ENCODE data around the gene AAK1. TPM values are rescaled to one million over a fixed set of nuclear protein-coding genes. Genes with fewer than 3 reads are reported as not detected.

The AAK1 gene
- total and polyA plus RNA-seq, 2 experiments from 2014 or later, result 39.0 to 52.4 TPM

DNA sequence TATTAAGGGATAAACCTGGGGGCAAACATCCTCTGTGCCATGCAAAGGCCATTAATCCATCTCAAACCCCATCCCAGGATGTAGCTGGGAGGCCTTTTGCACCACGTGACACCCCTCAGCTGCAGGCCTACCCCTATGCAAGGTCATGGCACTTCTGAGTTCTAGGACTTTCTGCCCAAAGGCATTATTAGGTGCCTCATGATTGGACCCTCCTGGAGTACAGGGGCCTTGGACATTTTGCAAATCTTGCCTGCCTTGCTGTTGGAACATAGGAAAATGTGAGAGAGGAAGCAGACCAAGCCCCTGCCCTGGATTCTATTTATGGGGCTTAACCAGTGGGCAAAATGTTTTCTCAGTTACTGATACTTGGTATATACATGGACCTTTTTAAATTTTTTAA is 162.1 kb downstream of the AAK1 start:
- Mint-ChIP-seq H3K4me3 (no peak overlapping the region), H3K27ac (no peak overlapping the region), H3K9me3 (no peaks in the 10 kb centered on the region), H3K36me3 (ENCODE audit: low read depth) (no peaks in the 10 kb centered on the region), H3K27me3 (ENCODE audit: insufficient read depth, low read depth, poor library complexity) (no peaks in the 10 kb centered on the region), H3K4me1 (peaks cover 8% of the 10 kb centered on the region)
- H3K79me2 ChIP-seq (replicated peaks; ENCODE audit: insufficient read depth), result no peaks in the 10 kb centered on the region
- H3K27ac ChIP-seq (ENCODE audit: low read depth), result no peak overlapping the region
- no peaks in the 10 kb centered on the region for H4K20me1 ChIP-seq (replicated peaks; ENCODE audit: insufficient read depth)
- H3K4me2 ChIP-seq, result no peak overlapping the region
- no peak for ATAC-seq
- no peak for DNase-seq (ENCODE audit: low spot score)
- H3F3A ChIP-seq (replicated peaks; ENCODE audit: low read depth), result no peaks in the 10 kb centered on the region
- H3K27me3 ChIP-seq (ENCODE audit: insufficient read depth), result no peaks in the 10 kb centered on the region
- no peak overlapping the region for H3K4me3 ChIP-seq
- no peak for TF ChIP-seq STAT1 (IDR thresholded peaks at IDR 0.05; ENCODE audit: unreplicated experiment)
- no peaks in the 10 kb centered on the region for H3K4me1 ChIP-seq (ENCODE audit: insufficient read depth)
- H3K9me2 ChIP-seq (ENCODE audit: insufficient read depth), result no peaks in the 10 kb centered on the region
- no peak overlapping the region for H2AFZ ChIP-seq
- no peaks in the 10 kb centered on the region for H3K36me3 ChIP-seq (ENCODE audit: insufficient read depth)

DNA sequence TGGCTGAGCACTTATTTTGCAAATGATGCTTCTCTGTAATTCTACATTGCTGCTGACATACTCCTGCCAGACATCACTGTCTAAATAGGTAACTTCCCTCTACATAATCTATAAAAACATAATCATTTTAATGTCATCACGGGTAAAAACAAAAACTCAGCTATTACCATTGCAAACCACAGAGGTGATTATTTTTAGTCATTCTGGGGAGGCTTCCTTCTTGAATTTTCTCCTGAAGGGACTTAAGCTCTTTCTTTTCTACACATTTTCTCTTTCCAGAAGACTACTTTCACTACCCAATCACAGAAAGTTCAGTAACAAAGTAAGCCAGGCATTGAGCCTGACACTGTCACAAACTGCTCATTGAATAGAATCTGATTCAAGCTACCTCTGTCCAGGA is 165.9 kb downstream of the AAK1 start:
- DNase-seq (ENCODE audit: low spot score) (no peak), ATAC-seq (no peak)
- Histone ChIP-seq H3K27me3 (ENCODE audit: insufficient read depth) (no peaks in the 10 kb centered on the region), H3K9me2 (ENCODE audit: insufficient read depth) (no peaks in the 10 kb centered on the region), H3K4me1 (ENCODE audit: insufficient read depth) (no peaks in the 10 kb centered on the region), H3K36me3 (ENCODE audit: insufficient read depth) (no peaks in the 10 kb centered on the region), H2AFZ (no peak overlapping the region), H3F3A (replicated peaks; ENCODE audit: low read depth) (no peaks in the 10 kb centered on the region), H3K79me2 (replicated peaks; ENCODE audit: insufficient read depth) (no peaks in the 10 kb centered on the region), H4K20me1 (replicated peaks; ENCODE audit: insufficient read depth) (no peaks in the 10 kb centered on the region), H3K4me2 (no peak overlapping the region), H3K4me3 (no peak overlapping the region), H3K27ac (ENCODE audit: low read depth) (no peak overlapping the region)
- H3K4me1 Mint-ChIP-seq, result peaks cover 14% of the 10 kb centered on the region
- no peak overlapping the region for H3K27ac Mint-ChIP-seq
- no peaks in the 10 kb centered on the region for H3K9me3 Mint-ChIP-seq
- no peaks in the 10 kb centered on the region for H3K36me3 Mint-ChIP-seq (ENCODE audit: low read depth)
- H3K27me3 Mint-ChIP-seq (ENCODE audit: insufficient read depth, low read depth, poor library complexity), result no peaks in the 10 kb centered on the region
- no peak overlapping the region for H3K4me3 Mint-ChIP-seq
- TF ChIP-seq STAT1 (IDR thresholded peaks at IDR 0.05; ENCODE audit: unreplicated experiment), result no peak
- TF ChIP-seq, protein P1, sequence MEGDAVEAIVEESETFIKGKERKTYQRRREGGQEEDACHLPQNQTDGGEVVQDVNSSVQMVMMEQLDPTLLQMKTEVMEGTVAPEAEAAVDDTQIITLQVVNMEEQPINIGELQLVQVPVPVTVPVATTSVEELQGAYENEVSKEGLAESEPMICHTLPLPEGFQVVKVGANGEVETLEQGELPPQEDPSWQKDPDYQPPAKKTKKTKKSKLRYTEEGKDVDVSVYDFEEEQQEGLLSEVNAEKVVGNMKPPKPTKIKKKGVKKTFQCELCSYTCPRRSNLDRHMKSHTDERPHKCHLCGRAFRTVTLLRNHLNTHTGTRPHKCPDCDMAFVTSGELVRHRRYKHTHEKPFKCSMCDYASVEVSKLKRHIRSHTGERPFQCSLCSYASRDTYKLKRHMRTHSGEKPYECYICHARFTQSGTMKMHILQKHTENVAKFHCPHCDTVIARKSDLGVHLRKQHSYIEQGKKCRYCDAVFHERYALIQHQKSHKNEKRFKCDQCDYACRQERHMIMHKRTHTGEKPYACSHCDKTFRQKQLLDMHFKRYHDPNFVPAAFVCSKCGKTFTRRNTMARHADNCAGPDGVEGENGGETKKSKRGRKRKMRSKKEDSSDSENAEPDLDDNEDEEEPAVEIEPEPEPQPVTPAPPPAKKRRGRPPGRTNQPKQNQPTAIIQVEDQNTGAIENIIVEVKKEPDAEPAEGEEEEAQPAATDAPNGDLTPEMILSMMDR (conservative IDR thresholded peaks at IDR 0.05; ENCODE audit: low read depth in 2 of 2), result no peak
- no peak for TF ChIP-seq CREB1 (CRISPR knock-in tag; IDR thresholded peaks at IDR 0.05; ENCODE audit: low read depth)
- TF ChIP-seq ZNF114 (CRISPR knock-in tag; IDR thresholded peaks at IDR 0.05), result no peak
- no peak for TF ChIP-seq EZH2 (IDR thresholded peaks at IDR 0.05; ENCODE audit: low read depth, unreplicated experiment)
- no peak for TF ChIP-seq POLR2AphosphoS5 (IDR thresholded peaks at IDR 0.05; ENCODE audit: low read depth)
- no peak for TF ChIP-seq EZH2phosphoT487 (IDR thresholded peaks at IDR 0.05; ENCODE audit: unreplicated experiment)
- no peak for TF ChIP-seq JUNB (IDR thresholded peaks at IDR 0.05; ENCODE audit: unreplicated experiment)
- TF ChIP-seq, protein P2, sequence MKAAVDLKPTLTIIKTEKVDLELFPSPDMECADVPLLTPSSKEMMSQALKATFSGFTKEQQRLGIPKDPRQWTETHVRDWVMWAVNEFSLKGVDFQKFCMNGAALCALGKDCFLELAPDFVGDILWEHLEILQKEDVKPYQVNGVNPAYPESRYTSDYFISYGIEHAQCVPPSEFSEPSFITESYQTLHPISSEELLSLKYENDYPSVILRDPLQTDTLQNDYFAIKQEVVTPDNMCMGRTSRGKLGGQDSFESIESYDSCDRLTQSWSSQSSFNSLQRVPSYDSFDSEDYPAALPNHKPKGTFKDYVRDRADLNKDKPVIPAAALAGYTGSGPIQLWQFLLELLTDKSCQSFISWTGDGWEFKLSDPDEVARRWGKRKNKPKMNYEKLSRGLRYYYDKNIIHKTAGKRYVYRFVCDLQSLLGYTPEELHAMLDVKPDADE (IDR thresholded peaks at IDR 0.05), result no peak
- no peak for TF ChIP-seq NANOG (IDR thresholded peaks at IDR 0.05; ENCODE audit: borderline replicate concordance)
- TF ChIP-seq, protein P3, sequence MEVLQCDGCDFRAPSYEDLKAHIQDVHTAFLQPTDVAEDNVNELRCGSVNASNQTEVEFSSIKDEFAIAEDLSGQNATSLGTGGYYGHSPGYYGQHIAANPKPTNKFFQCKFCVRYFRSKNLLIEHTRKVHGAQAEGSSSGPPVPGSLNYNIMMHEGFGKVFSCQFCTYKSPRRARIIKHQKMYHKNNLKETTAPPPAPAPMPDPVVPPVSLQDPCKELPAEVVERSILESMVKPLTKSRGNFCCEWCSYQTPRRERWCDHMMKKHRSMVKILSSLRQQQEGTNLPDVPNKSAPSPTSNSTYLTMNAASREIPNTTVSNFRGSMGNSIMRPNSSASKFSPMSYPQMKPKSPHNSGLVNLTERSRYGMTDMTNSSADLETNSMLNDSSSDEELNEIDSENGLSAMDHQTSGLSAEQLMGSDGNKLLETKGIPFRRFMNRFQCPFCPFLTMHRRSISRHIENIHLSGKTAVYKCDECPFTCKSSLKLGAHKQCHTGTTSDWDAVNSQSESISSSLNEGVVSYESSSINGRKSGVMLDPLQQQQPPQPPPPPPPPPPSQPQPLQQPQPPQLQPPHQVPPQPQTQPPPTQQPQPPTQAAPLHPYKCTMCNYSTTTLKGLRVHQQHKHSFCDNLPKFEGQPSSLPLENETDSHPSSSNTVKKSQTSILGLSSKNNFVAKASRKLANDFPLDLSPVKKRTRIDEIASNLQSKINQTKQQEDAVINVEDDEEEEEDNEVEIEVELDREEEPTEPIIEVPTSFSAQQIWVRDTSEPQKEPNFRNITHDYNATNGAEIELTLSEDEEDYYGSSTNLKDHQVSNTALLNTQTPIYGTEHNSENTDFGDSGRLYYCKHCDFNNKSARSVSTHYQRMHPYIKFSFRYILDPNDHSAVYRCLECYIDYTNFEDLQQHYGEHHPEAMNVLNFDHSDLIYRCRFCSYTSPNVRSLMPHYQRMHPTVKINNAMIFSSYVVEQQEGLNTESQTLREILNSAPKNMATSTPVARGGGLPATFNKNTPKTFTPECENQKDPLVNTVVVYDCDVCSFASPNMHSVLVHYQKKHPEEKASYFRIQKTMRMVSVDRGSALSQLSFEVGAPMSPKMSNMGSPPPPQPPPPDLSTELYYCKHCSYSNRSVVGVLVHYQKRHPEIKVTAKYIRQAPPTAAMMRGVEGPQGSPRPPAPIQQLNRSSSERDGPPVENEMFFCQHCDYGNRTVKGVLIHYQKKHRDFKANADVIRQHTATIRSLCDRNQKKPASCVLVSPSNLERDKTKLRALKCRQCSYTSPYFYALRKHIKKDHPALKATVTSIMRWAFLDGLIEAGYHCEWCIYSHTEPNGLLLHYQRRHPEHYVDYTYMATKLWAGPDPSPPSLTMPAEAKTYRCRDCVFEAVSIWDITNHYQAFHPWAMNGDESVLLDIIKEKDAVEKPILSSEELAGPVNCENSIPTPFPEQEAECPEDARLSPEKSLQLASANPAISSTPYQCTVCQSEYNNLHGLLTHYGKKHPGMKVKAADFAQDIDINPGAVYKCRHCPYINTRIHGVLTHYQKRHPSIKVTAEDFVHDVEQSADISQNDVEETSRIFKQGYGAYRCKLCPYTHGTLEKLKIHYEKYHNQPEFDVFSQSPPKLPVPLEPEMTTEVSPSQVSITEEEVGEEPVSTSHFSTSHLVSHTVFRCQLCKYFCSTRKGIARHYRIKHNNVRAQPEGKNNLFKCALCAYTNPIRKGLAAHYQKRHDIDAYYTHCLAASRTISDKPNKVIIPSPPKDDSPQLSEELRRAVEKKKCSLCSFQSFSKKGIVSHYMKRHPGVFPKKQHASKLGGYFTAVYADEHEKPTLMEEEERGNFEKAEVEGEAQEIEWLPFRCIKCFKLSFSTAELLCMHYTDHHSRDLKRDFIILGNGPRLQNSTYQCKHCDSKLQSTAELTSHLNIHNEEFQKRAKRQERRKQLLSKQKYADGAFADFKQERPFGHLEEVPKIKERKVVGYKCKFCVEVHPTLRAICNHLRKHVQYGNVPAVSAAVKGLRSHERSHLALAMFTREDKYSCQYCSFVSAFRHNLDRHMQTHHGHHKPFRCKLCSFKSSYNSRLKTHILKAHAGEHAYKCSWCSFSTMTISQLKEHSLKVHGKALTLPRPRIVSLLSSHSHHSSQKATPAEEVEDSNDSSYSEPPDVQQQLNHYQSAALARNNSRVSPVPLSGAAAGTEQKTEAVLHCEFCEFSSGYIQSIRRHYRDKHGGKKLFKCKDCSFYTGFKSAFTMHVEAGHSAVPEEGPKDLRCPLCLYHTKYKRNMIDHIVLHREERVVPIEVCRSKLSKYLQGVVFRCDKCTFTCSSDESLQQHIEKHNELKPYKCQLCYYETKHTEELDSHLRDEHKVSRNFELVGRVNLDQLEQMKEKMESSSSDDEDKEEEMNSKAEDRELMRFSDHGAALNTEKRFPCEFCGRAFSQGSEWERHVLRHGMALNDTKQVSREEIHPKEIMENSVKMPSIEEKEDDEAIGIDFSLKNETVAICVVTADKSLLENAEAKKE (CRISPR knock-in tag; IDR thresholded peaks at IDR 0.05), result no peak
- TF ChIP-seq ZNF331 (CRISPR knock-in tag; IDR thresholded peaks at IDR 0.05; ENCODE audit: low read depth), result no peak

Data from GM23338 (cell line).